ENCODE results near the gene PYCARD.
"Not testable (repeated sequence)": the region's sequence is repeated elsewhere in the genome, so short reads cannot be mapped to it uniquely, and the experiment has no call there.

The PYCARD gene

GRCh38 chr16:31214708-31215286 is 12.2 kb upstream of the PYCARD start:
- peak in 1 of 2 donors; percentile 34 for ATAC-seq

- ATAC-seq, result no peak
Measured at GRCh38 chr16:31213877-31214707, 11.5 kb upstream of the PYCARD start, which contains the start of gene TRIM72. TSS of gene TRIM72 (plus strand) at chr16:31214119. CDS start at chr16:31214739, 620 bp downstream.

- ATAC-seq, result no peak
Measured at GRCh38 chr16:31213342-31213741, 10.8 kb upstream of the PYCARD start.

- ATAC-seq, result no peak
Measured at GRCh38 chr16:31206776-31207175, 4.2 kb upstream of the PYCARD start.

GRCh38 chr16:31204871-31205666 is 2.5 kb upstream of the PYCARD start:
- ATAC-seq, result no peak

- peak; percentile 49 to 62 for ATAC-seq
Measured at GRCh38 chr16:31201582-31202413, 762 bp downstream of the PYCARD start.

GRCh38 chr16:31200821-31201568 is 1.6 kb downstream of the PYCARD start:
- ATAC-seq, result peak; percentile 36 to 42

- not testable (repeated sequence) for ATAC-seq
Measured at GRCh38 chr16:31200111-31200510, 2.4 kb downstream of the PYCARD start.

- no peak for ATAC-seq
Measured at GRCh38 chr16:31199430-31200041, 3.0 kb downstream of the PYCARD start.

GRCh38 chr16:31198207-31198882 is 4.2 kb downstream of the PYCARD start:
- no peak for ATAC-seq

- ATAC-seq, result no peak
Measured at GRCh38 chr16:31196324-31197088, 6.1 kb downstream of the PYCARD start.

GRCh38 chr16:31195861-31196260 is 6.7 kb downstream of the PYCARD start:
- ATAC-seq, result not testable (repeated sequence)

GRCh38 chr16:31194898-31195297 is 7.7 kb downstream of the PYCARD start:
- peak; percentile 51 to 66 for ATAC-seq

GRCh38 chr16:31193874-31194273 is 8.7 kb downstream of the PYCARD start:
- no peak for ATAC-seq

- no peak for ATAC-seq
Measured at GRCh38 chr16:31192856-31193642, 9.5 kb downstream of the PYCARD start.

GRCh38 chr16:31191697-31192428 is 10.7 kb downstream of the PYCARD start:
- no peak for ATAC-seq

- no peak for ATAC-seq
Measured at GRCh38 chr16:31190818-31191444, 11.6 kb downstream of the PYCARD start.

- no peak for ATAC-seq
Measured at GRCh38 chr16:31190061-31190460, 12.5 kb downstream of the PYCARD start.
